Tibial artery (tissue), 4 donors: ENCODE measurements around the gene ZNF532.

Source experiments
- DNase-seq, 2 donors: peaks; one replicate each; pipeline ENCODE4 v3.0.0-alpha.2; 2019
- H3K27ac ChIP-seq, 2 donors: fragments of 200-600 bp; sonication (generic) in 1 of 2; 1 replicate in 1 of 2; 2 replicates in 1 of 2; pipeline ENCODE4 v1.5.1; 2018 to 2019; ENCODE audit warnings: mild to moderate bottlenecking in 1 of 2
- H3K27me3 ChIP-seq, 2 donors: fragments of 200-600 bp; sonication (generic) in 1 of 2; one replicate each; pipeline versions ENCODE4 v1.5.1 to v1.6.0; 2016 to 2019
- H3K36me3 ChIP-seq, 3 donors: fragments of 200-600 bp; sonication (generic) in 2 of 3; one replicate each; pipeline ENCODE4 v1.5.1; 2016 to 2019; ENCODE audit warnings: mild to moderate bottlenecking in 2 of 3
- H3K4me1 ChIP-seq, 4 donors: fragments of 200-600 bp; sonication (generic) in 2 of 4; 1 replicate in 3 of 4; 2 replicates in 1 of 4; pipeline ENCODE4 v1.5.1; 2016 to 2019
- H3K4me3 ChIP-seq, 2 donors: fragments of 200-600 bp; sonication (generic) in 1 of 2; 1 replicate in 1 of 2; 2 replicates in 1 of 2; pipeline ENCODE4 v1.5.1; 2018 to 2019; ENCODE audit warnings: mild to moderate bottlenecking in 2 of 2
- H3K9me3 ChIP-seq, 3 donors: fragments of 200-600 bp; sonication (generic) in 1 of 3; one replicate each; pipeline ENCODE4 v1.5.1; 2016 to 2019
- intact Hi-C: fragments of 100-400 bp; cut with DNase I; formaldehyde crosslinking; loops from one replicate; pipeline ENCODE4 v1.15.0; 2023; ENCODE audit warnings: low total_unique reads
- TF ChIP-seq, protein P1 (sequence below), 2 experiments: fragments of 200-600 bp in 1 of 2; fragments of 450-650 bp in 1 of 2; IDR thresholded peaks; one replicate each; pipeline ENCODE4 v1.5.1; 2017 to 2019; ENCODE audit warnings: antibody characterized with exemption in 2 of 2, mild to moderate bottlenecking in 1 of 2, moderate library complexity in 1 of 2

Gene ZNF532

DNA sequence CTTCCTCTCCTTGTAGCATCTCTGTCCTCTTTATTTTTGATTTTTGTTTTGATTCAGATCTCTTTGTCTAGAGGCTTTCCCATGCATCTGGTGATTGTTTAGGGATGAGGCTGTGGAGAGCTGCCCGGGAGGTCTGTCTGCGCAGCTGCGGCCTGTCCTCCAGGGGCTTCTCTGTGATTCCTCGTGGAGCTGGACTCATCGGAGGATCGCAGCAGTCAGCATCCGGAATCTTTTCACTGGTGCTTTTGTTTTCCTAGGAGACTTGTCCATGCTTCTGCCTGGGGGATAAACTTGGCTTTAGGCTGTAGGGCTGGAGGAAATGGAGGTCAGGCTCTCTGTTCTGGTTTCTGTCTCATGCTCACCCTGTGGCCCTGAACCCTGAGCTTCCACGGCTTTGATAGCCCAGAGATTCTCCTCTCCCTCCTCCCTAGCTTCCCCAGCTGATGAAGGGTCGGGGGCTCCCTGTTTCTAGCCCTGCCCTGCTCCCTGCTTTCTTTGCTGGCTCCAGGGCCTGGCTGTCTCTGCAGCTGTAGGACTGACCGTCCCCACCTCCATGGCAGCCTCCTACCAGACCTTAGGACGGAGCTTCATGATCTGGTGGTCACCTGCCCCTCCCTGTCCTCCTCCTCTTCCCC, 35.5 kb downstream of the ZNF532 start:
- Histone ChIP-seq H3K4me1 (peaks cover 0 to 33% (median 12%) of the 10 kb centered on the region in 4 donors), H3K27ac (peak overlapping the region in 1 of 2 donors; percentile 36), H3K4me3 (no peak overlapping the region), H3K36me3 (peaks cover 0 to 19% (median 6%) of the 10 kb centered on the region in 3 donors), H3K9me3 (no peaks in the 10 kb centered on the region), H3K27me3 (no peaks in the 10 kb centered on the region)
- DNase-seq, result no peak
- intact Hi-C loops, result no loop called here
- TF ChIP-seq, protein P1, sequence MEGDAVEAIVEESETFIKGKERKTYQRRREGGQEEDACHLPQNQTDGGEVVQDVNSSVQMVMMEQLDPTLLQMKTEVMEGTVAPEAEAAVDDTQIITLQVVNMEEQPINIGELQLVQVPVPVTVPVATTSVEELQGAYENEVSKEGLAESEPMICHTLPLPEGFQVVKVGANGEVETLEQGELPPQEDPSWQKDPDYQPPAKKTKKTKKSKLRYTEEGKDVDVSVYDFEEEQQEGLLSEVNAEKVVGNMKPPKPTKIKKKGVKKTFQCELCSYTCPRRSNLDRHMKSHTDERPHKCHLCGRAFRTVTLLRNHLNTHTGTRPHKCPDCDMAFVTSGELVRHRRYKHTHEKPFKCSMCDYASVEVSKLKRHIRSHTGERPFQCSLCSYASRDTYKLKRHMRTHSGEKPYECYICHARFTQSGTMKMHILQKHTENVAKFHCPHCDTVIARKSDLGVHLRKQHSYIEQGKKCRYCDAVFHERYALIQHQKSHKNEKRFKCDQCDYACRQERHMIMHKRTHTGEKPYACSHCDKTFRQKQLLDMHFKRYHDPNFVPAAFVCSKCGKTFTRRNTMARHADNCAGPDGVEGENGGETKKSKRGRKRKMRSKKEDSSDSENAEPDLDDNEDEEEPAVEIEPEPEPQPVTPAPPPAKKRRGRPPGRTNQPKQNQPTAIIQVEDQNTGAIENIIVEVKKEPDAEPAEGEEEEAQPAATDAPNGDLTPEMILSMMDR (IDR thresholded peaks at IDR 0.05), result no peak

DNA sequence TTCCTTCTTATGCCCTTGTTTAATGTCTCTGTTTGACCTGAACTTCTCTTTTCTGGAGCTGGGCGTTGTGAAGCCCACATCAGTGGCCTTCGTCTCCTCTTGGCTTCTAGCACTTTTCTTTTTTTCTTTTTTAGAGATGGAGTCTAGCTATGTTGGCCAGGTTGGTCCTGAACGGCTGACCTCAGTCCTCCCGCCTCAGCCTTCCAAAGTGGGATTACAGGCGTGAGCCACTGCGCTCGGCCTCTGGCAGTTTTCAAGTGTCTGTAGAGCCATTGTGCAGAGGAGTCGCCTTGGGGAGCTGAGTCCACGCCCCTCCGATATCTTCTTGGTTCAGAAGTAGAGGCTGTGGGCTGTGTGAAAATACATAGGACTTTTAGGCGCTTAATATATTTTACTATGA, 36.5 kb downstream of the ZNF532 start:
- no peak for DNase-seq
- intact Hi-C loops, result no loop called here
- peaks cover 0 to 23% (median 7%) of the 10 kb centered on the region in 4 donors for H3K4me1 ChIP-seq

DNA sequence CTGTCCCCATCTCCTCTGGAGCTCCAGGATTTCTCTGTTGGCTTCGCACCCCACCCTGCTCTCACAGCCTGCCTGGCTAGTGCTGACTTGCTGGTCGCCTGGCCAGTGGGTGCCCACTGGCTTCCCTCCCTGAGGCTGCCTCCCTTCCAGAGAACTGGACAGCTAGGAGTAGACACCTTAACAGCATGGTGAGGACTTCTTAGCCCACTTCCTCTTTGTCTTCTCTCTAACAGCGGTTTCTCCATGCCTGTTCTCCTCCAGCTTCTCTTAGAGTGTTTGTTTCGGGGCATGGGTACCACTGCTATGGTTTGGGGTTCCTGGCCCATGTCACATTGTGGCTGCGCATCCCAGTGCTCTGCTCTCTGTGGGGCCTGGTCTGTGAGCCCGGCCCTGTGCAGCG, 37.1 kb downstream of the ZNF532 start:
- Histone ChIP-seq H3K9me3 (no peaks in the 10 kb centered on the region), H3K4me1 (peaks cover 0 to 16% (median 3%) of the 10 kb centered on the region in 4 donors)
- TF ChIP-seq, protein P1 (IDR thresholded peaks at IDR 0.05), result no peak

More for the DNA sequence above, 36.5 kb downstream of the ZNF532 start:
- Histone ChIP-seq H3K9me3 (no peaks in the 10 kb centered on the region), H3K27ac (no peak overlapping the region), H3K36me3 (peaks cover 0 to 29% (median 9%) of the 10 kb centered on the region in 3 donors), H3K4me3 (no peak overlapping the region), H3K27me3 (no peaks in the 10 kb centered on the region)
- TF ChIP-seq, protein P1 (IDR thresholded peaks at IDR 0.05), result no peak

DNA sequence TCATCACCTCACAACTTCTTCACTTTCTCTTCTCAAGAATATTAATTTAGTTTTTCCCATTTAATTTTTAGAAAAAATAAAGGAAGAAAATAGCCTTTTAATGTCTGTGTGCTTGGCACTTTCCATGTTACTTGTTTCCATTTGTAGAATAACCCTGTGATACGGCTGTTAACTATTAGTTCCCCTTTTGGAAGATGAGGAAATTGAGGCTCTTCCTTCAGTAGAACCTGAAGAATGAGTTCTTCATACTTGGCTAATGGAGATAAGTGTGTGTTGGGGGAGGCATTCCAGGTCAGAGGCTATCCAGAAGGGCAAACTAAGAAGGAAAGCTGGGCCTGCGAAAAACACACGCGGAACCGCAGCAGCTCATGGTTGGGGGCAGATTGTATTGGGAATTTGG, 38.3 kb downstream of the ZNF532 start:
- peaks cover 0 to 20% (median 7%) of the 10 kb centered on the region in 4 donors for H3K4me1 ChIP-seq
- DNase-seq, result no peak
- H3K27me3 ChIP-seq, result no peaks in the 10 kb centered on the region
- peaks cover 0 to 29% (median 9%) of the 10 kb centered on the region in 3 donors for H3K36me3 ChIP-seq
- intact Hi-C loops, result no loop called here
- TF ChIP-seq, protein P1 (IDR thresholded peaks at IDR 0.05), result no peak
- no peaks in the 10 kb centered on the region for H3K9me3 ChIP-seq
- no peak overlapping the region for H3K27ac ChIP-seq
- H3K4me3 ChIP-seq, result no peak overlapping the region

More for the DNA sequence above, 37.1 kb downstream of the ZNF532 start:
- no peak for DNase-seq
- H3K4me3 ChIP-seq, result no peak overlapping the region
- H3K27me3 ChIP-seq, result no peaks in the 10 kb centered on the region
- H3K36me3 ChIP-seq, result peaks cover 0 to 29% (median 9%) of the 10 kb centered on the region in 3 donors
- intact Hi-C loops, result no loop called here
- H3K27ac ChIP-seq, result no peak overlapping the region

DNA sequence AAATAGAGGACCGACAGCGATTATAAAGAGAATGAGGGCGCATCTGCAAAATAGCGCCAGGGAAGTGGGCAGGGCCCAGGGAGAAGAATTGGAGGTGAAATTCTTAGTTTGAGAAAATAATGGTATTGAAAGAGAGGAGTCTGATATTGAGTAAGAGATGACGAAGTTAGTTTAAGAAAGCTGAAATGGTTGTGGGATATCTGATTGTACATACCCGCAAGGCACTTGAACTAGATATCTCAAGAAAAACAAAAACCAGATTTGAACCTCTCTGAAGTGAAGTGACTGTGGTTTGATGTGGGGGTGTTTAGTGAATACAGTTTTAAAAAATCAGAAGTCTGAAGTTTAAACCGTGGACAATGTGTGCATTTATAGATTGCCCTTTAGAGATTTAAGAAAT, 38.9 kb downstream of the ZNF532 start:
- TF ChIP-seq, protein P1 (IDR thresholded peaks at IDR 0.05), result no peak
- Histone ChIP-seq H3K36me3 (peaks cover 0 to 25% (median 9%) of the 10 kb centered on the region in 3 donors), H3K9me3 (no peaks in the 10 kb centered on the region), H3K4me1 (peaks cover 0 to 26% (median 6%) of the 10 kb centered on the region in 4 donors), H3K4me3 (no peak overlapping the region), H3K27ac (no peak overlapping the region), H3K27me3 (no peaks in the 10 kb centered on the region)
- intact Hi-C loops, result no loop called here
- no peak for DNase-seq
